Gastrocnemius medialis (tissue), 4 donors: Measurements from ENCODE around the gene CYP4V2. TPM values are rescaled to one million over a fixed set of nuclear protein-coding genes. Genes with fewer than 3 reads are reported as not detected.

ENCODE experiments used
- ATAC-seq, 2 donors: fragments of 150-250 bp; one replicate each; pipeline ENCODE4 v1.9.1; 2016
- DNase-seq, 2 donors: peaks; one replicate each; pipeline ENCODE4 v3.0.0-alpha.2; 2019
- H3K27ac ChIP-seq, 4 donors: fragments of 200-600 bp; sonication (generic); 1 replicate in 1 of 4; 2 replicates in 3 of 4; pipeline ENCODE4 v1.5.1; 2016 to 2018; ENCODE audit warnings: mild to moderate bottlenecking in 2 of 4, moderate library complexity in 1 of 4
- H3K27me3 ChIP-seq, 3 donors: fragments of 200-600 bp; sonication (generic) in 2 of 3; 1 replicate in 1 of 3; 2 replicates in 2 of 3; pipeline versions ENCODE4 v1.5.1 to v1.6.0; 2016 to 2019; ENCODE audit warnings: mild to moderate bottlenecking in 1 of 3, moderate library complexity in 1 of 3
- H3K36me3 ChIP-seq, 2 donors: fragments of 200-600 bp; sonication (generic) in 1 of 2; one replicate each; pipeline ENCODE4 v1.5.1; 2017 to 2018
- H3K4me1 ChIP-seq, 2 donors: fragments of 200-600 bp; sonication (generic) in 1 of 2; one replicate each; pipeline ENCODE4 v1.5.1; 2016 to 2017; ENCODE audit warnings: mild to moderate bottlenecking in 2 of 2
- H3K4me3 ChIP-seq, 4 donors: fragments of 200-600 bp; sonication (generic) in 3 of 4; 1 replicate in 1 of 4; 2 replicates in 3 of 4; pipeline ENCODE4 v1.5.1; 2016 to 2019; ENCODE audit warnings: mild to moderate bottlenecking in 2 of 4
- H3K9me3 ChIP-seq, 3 donors: fragments of 200-600 bp; sonication (generic) in 2 of 3; 1 replicate in 1 of 3; 2 replicates in 2 of 3; pipeline ENCODE4 v1.5.1; 2016 to 2019
- CTCF ChIP-seq, 5 experiments: fragments of 450-650 bp in 3 of 5; fragments of 200-600 bp in 2 of 5; sonication (generic) in 2 of 5; IDR thresholded peaks in 4 of 5; conservative IDR thresholded peaks in 1 of 5; 1 replicate in 4 of 5; 2 replicates in 1 of 5; pipeline ENCODE4 v1.5.1; 2016 to 2019; ENCODE audit warnings: antibody characterized with exemption in 5 of 5, mild to moderate bottlenecking in 3 of 5, moderate library complexity in 3 of 5
- POLR2A ChIP-seq, 2 donors: fragments of 450-650 bp; IDR thresholded peaks; one replicate each; pipeline ENCODE4 v1.6.1; 2017; ENCODE audit warnings: antibody characterized with exemption in 2 of 2, mild to moderate bottlenecking in 2 of 2, moderate library complexity in 2 of 2
- in situ Hi-C, 4 donors: fragments of 200-750 bp; cut with MboI; loops; one replicate each; pipeline versions ENCODE4 v1.15.0 to v1.8.0; 2017; ENCODE audit warnings: low sequenced_read_pairs in 4 of 4
- intact Hi-C: fragments of 100-400 bp; cut with DNase I; formaldehyde crosslinking; loops from one replicate; pipeline ENCODE4 v1.15.1; 2023; ENCODE audit warnings: low total_unique reads
- total RNA-seq, 4 donors: library from RNA; depleted of rRNA; stranded (reverse); fragments of >200 nt; gene quantifications; one replicate each; pipeline versions ENCODE4 v1.1.0 to v1.2.3, GENCODE V29; 2016

Gene CYP4V2
- total RNA-seq, 4 donors from 2014 or later: 2.9 to 11.0 (median 6.1) TPM

- no peak for DNase-seq
- no peak for TF ChIP-seq CTCF (IDR thresholded peaks at IDR 0.05 in 4 of 5, conservative IDR thresholded peaks at IDR 0.05 in 1 of 5)
- no peak overlapping the region for H3K4me3 ChIP-seq
- no peaks in the 10 kb centered on the region for H3K36me3 ChIP-seq
- no peak for ATAC-seq
- no peaks in the 10 kb centered on the region for H3K4me1 ChIP-seq
- H3K27ac ChIP-seq: no peak overlapping the region
- intact Hi-C loops (no loop called here), in situ Hi-C loops (no loop called here)
- no peaks in the 10 kb centered on the region for H3K27me3 ChIP-seq
- no peaks in the 10 kb centered on the region for H3K9me3 ChIP-seq
These were observed 59.4 kb downstream of the CYP4V2 start for GRCh38 chr4:186250760-186251159.

GRCh38 chr4:186255122-186255521 lies 63.8 kb downstream of the CYP4V2 start:
- TF ChIP-seq POLR2A (IDR thresholded peaks at IDR 0.05) (no peak), CTCF (IDR thresholded peaks at IDR 0.05 in 4 of 5, conservative IDR thresholded peaks at IDR 0.05 in 1 of 5) (no peak)
- no peak for DNase-seq

GRCh38 chr4:186258216-186258811 lies 66.9 kb downstream of the CYP4V2 start:
- Histone ChIP-seq H3K9me3 (no peaks in the 10 kb centered on the region), H3K27ac (no peak overlapping the region), H3K4me3 (no peak overlapping the region), H3K36me3 (no peaks in the 10 kb centered on the region), H3K27me3 (no peaks in the 10 kb centered on the region), H3K4me1 (peaks cover 0 to 4% of the 10 kb centered on the region in 2 donors)
- intact Hi-C loops (no loop called here), in situ Hi-C loops (no loop called here)
- no peak for DNase-seq
- no peak for ATAC-seq
- TF ChIP-seq POLR2A (IDR thresholded peaks at IDR 0.05): no peak
- TF ChIP-seq CTCF (IDR thresholded peaks at IDR 0.05 in 4 of 5, conservative IDR thresholded peaks at IDR 0.05 in 1 of 5): no peak

More at GRCh38 chr4:186255122-186255521, 63.8 kb downstream of the CYP4V2 start:
- Histone ChIP-seq H3K4me3 (no peak overlapping the region), H3K36me3 (no peaks in the 10 kb centered on the region), H3K27ac (no peak overlapping the region), H3K4me1 (no peaks in the 10 kb centered on the region), H3K27me3 (no peaks in the 10 kb centered on the region), H3K9me3 (no peaks in the 10 kb centered on the region)
- no peak for ATAC-seq
- in situ Hi-C loops: no loop called here
- intact Hi-C loops: no loop called here

- no peak for TF ChIP-seq CTCF (IDR thresholded peaks at IDR 0.05 in 4 of 5, conservative IDR thresholded peaks at IDR 0.05 in 1 of 5)
- no peak for TF ChIP-seq POLR2A (IDR thresholded peaks at IDR 0.05)
- no peak for DNase-seq
- H3K36me3 ChIP-seq: no peaks in the 10 kb centered on the region
- H3K9me3 ChIP-seq: no peaks in the 10 kb centered on the region
- no peak for ATAC-seq
- H3K27ac ChIP-seq: no peak overlapping the region
- in situ Hi-C loops (no loop called here), intact Hi-C loops (no loop called here)
- H3K4me3 ChIP-seq: no peak overlapping the region
- no peaks in the 10 kb centered on the region for H3K27me3 ChIP-seq
- H3K4me1 ChIP-seq: peaks cover 0 to 4% of the 10 kb centered on the region in 2 donors
These were observed 68.7 kb downstream of the CYP4V2 start for GRCh38 chr4:186260117-186260503.

Other genes starting within 250 kb of the CYP4V2 start
- gene TLR3, start 122.4 kb upstream of the CYP4V2 start, total RNA-seq: 1 to 10 TPM in 3 of 4 donors, under 1 TPM in 1; 0.47 to 2.5 (median 1.4) TPM
- gene FAM149A, start 86.9 kb upstream of the CYP4V2 start, total RNA-seq: 1 to 10 TPM; 1.5 to 5.9 (median 3.3) TPM
- gene KLKB1, start 35.9 kb downstream of the CYP4V2 start, total RNA-seq: under 1 TPM in 2 of 4 donors, not detected in 2; 0.20 to 0.40 TPM
- under 1 TPM in 1 of 4 donors, not detected in 3; 0.22 TPM for gene F11, start 74.6 kb downstream of the CYP4V2 start, total RNA-seq